ENCODE measurements around the gene CRTC3.

DNA sequence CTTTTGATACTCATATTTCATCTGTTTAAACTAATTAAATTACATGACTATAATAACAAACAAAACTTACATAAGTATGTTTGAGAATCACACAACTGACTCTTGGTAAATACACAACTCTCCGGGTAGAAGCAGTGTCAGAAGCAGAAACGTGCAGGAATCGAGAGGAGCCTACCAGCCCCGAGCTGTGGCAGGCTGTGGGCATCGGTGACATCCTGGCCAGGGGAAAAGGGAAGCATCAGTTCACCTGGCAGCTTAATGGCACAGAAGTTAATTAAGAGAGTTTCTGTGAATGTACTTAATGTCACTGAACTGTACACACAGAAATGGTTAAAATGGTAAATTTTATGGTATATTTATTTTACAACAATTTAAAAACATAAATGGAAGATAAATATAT, 90.2 kb downstream of the CRTC3 start:
- TF ChIP-seq POLR2A (IDR thresholded peaks at IDR 0.05), result no peak
- TF ChIP-seq, protein P1, sequence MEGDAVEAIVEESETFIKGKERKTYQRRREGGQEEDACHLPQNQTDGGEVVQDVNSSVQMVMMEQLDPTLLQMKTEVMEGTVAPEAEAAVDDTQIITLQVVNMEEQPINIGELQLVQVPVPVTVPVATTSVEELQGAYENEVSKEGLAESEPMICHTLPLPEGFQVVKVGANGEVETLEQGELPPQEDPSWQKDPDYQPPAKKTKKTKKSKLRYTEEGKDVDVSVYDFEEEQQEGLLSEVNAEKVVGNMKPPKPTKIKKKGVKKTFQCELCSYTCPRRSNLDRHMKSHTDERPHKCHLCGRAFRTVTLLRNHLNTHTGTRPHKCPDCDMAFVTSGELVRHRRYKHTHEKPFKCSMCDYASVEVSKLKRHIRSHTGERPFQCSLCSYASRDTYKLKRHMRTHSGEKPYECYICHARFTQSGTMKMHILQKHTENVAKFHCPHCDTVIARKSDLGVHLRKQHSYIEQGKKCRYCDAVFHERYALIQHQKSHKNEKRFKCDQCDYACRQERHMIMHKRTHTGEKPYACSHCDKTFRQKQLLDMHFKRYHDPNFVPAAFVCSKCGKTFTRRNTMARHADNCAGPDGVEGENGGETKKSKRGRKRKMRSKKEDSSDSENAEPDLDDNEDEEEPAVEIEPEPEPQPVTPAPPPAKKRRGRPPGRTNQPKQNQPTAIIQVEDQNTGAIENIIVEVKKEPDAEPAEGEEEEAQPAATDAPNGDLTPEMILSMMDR (IDR thresholded peaks at IDR 0.05), result no peak
